Measurements from ENCODE around the gene SLC5A6.

SLC5A6 gene

GRCh38 chr2:27243391-27244130 is 31.5 kb upstream of the SLC5A6 start:
- H3K36me3 ChIP-seq (ENCODE audit: low read depth): peaks cover 53% of the 10 kb centered on the region
- no peaks in the 10 kb centered on the region for H3K27me3 ChIP-seq (ENCODE audit: insufficient read depth, poor library complexity, severe bottlenecking)
- H3K4me1 ChIP-seq (ENCODE audit: insufficient read depth, poor library complexity, severe bottlenecking): no peaks in the 10 kb centered on the region
- TF ChIP-seq CTCF (IDR thresholded peaks at IDR 0.05; ENCODE audit: poor library complexity, severe bottlenecking): no peak
- ATAC-seq (ENCODE audit: low read depth) (no peak), DNase-seq (ENCODE audit: low spot score) (no peak)
- no peak overlapping the region for H3K27ac ChIP-seq (ENCODE audit: poor library complexity, severe bottlenecking)
- H3K9me3 ChIP-seq (ENCODE audit: severe bottlenecking): no peaks in the 10 kb centered on the region
- H3K4me3 ChIP-seq (ENCODE audit: severe bottlenecking): no peak overlapping the region

- H3K4me3 ChIP-seq (ENCODE audit: severe bottlenecking): no peak overlapping the region
- no peaks in the 10 kb centered on the region for H3K27me3 ChIP-seq (ENCODE audit: insufficient read depth, poor library complexity, severe bottlenecking)
- no peak for DNase-seq (ENCODE audit: low spot score)
- ATAC-seq (ENCODE audit: low read depth): no peak
- no peaks in the 10 kb centered on the region for H3K4me1 ChIP-seq (ENCODE audit: insufficient read depth, poor library complexity, severe bottlenecking)
- peaks cover 63% of the 10 kb centered on the region for H3K36me3 ChIP-seq (ENCODE audit: low read depth)
- H3K9me3 ChIP-seq (ENCODE audit: severe bottlenecking): no peaks in the 10 kb centered on the region
- H3K27ac ChIP-seq (ENCODE audit: poor library complexity, severe bottlenecking): no peak overlapping the region
- TF ChIP-seq CTCF (IDR thresholded peaks at IDR 0.05; ENCODE audit: poor library complexity, severe bottlenecking): no peak
Measured at GRCh38 chr2:27242614-27242951, 30.5 kb upstream of the SLC5A6 start.

- H3K36me3 ChIP-seq (ENCODE audit: low read depth): peaks cover 69% of the 10 kb centered on the region
- no peak for TF ChIP-seq CTCF (IDR thresholded peaks at IDR 0.05; ENCODE audit: poor library complexity, severe bottlenecking)
Measured at GRCh38 chr2:27241761-27242613, 29.9 kb upstream of the SLC5A6 start.

GRCh38 chr2:27240406-27240805 is 28.3 kb upstream of the SLC5A6 start:
- DNase-seq (ENCODE audit: low spot score): no peak
- Histone ChIP-seq H3K36me3 (ENCODE audit: low read depth) (peaks cover 85% of the 10 kb centered on the region), H3K9me3 (ENCODE audit: severe bottlenecking) (no peaks in the 10 kb centered on the region), H3K27me3 (ENCODE audit: insufficient read depth, poor library complexity, severe bottlenecking) (no peaks in the 10 kb centered on the region), H3K27ac (ENCODE audit: poor library complexity, severe bottlenecking) (no peak overlapping the region), H3K4me1 (ENCODE audit: insufficient read depth, poor library complexity, severe bottlenecking) (no peaks in the 10 kb centered on the region), H3K4me3 (ENCODE audit: severe bottlenecking) (no peak overlapping the region)
- no peak for TF ChIP-seq CTCF (IDR thresholded peaks at IDR 0.05; ENCODE audit: poor library complexity, severe bottlenecking)
- no peak for ATAC-seq (ENCODE audit: low read depth)

More at GRCh38 chr2:27241761-27242613, 29.9 kb upstream of the SLC5A6 start:
- H3K9me3 ChIP-seq (ENCODE audit: severe bottlenecking): no peaks in the 10 kb centered on the region
- no peak overlapping the region for H3K27ac ChIP-seq (ENCODE audit: poor library complexity, severe bottlenecking)
- DNase-seq (ENCODE audit: low spot score) (no peak), ATAC-seq (ENCODE audit: low read depth) (no peak)
- no peaks in the 10 kb centered on the region for H3K4me1 ChIP-seq (ENCODE audit: insufficient read depth, poor library complexity, severe bottlenecking)
- no peak overlapping the region for H3K4me3 ChIP-seq (ENCODE audit: severe bottlenecking)
- no peaks in the 10 kb centered on the region for H3K27me3 ChIP-seq (ENCODE audit: insufficient read depth, poor library complexity, severe bottlenecking)
